LNCAP (cell line): ENCODE measurements around the gene OLFM2.

Experiments
- TF ChIP-seq, protein P1 (sequence below): fragments of 450-650 bp; IDR thresholded peaks from 2 replicates; pipeline ENCODE4 v1.5.1; 2017; ENCODE audit warnings: mild to moderate bottlenecking

The OLFM2 gene

DNA sequence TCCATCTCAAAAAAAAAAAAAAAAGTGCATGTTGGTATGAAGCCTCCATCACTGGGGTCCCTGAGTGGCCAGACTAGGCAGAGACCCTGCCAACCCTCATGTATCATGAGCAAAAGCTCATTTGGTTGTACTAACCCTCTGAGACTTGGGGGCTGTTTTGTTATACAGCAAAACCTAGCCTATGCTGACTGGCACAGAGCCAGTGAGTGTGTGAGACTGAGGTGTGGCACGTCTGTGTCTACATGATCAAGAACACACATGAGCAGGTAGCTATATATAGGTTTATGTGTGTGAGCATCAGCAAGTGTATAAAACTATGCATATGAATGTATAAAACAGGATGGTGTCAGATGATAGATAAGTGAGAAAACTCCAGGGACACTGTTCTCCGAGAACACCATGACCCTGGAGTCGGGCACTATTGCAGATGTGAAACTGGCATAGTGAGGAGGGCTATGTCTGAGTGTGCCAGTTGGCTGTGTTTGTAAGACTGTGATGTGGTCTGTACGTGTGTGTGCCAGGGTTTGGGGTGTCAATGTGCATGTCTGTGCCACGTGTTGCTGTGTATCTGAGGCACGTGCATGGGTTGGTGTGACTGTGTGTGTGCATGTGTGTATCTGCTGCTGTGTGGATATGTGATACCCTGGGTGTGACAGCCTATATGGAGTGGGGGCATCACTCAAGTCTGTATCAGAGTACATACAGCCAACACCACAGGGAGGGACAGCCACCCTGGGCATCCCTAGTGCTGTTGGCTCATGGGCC, 44.5 kb downstream of the OLFM2 start:
- TF ChIP-seq, protein P1, sequence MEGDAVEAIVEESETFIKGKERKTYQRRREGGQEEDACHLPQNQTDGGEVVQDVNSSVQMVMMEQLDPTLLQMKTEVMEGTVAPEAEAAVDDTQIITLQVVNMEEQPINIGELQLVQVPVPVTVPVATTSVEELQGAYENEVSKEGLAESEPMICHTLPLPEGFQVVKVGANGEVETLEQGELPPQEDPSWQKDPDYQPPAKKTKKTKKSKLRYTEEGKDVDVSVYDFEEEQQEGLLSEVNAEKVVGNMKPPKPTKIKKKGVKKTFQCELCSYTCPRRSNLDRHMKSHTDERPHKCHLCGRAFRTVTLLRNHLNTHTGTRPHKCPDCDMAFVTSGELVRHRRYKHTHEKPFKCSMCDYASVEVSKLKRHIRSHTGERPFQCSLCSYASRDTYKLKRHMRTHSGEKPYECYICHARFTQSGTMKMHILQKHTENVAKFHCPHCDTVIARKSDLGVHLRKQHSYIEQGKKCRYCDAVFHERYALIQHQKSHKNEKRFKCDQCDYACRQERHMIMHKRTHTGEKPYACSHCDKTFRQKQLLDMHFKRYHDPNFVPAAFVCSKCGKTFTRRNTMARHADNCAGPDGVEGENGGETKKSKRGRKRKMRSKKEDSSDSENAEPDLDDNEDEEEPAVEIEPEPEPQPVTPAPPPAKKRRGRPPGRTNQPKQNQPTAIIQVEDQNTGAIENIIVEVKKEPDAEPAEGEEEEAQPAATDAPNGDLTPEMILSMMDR: no peak

DNA sequence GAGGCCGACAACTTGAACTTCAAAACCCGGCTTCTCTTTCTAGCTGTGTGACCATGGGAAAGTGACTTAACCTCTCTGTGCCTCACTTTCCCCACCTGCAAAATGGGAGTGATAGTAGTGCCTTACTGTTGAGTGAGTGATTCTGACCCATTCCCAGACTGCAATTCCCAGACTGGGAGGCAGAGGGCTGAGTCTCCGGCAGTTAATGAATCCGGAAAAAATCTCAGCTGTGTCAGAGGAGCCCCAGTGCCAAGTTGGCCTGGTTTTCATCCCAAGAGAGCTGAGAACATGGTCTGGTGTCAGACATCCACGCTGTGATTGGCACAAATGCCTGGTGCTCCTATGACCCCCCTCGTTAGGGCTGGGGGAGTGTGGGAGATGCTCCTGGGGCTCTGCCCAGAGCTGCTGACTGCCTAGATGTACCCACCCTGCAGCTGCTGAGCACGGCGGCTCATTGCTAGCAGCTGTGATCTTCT, 51.2 kb downstream of the OLFM2 start:
- TF ChIP-seq, protein P1: no peak

DNA sequence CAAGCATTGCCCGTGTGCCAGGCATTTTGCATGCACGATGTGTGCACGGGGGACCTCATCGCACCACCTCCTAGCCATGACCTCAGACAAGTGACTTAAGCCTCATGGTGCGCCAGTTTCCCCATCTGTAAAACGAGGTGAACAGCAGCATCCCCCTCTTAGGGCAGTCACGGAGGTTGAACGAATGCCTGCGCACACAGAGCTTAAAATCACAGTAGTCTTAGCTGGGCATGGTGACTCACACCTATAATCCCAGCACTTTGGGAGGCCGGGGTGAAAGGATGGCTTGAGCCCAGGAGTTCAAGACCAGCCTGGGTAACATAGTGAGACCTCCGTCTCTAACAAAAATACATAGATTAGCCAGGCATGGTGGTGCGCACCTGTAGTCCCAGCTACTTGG, 52.6 kb downstream of the OLFM2 start:
- TF ChIP-seq, protein P1: no peak

DNA sequence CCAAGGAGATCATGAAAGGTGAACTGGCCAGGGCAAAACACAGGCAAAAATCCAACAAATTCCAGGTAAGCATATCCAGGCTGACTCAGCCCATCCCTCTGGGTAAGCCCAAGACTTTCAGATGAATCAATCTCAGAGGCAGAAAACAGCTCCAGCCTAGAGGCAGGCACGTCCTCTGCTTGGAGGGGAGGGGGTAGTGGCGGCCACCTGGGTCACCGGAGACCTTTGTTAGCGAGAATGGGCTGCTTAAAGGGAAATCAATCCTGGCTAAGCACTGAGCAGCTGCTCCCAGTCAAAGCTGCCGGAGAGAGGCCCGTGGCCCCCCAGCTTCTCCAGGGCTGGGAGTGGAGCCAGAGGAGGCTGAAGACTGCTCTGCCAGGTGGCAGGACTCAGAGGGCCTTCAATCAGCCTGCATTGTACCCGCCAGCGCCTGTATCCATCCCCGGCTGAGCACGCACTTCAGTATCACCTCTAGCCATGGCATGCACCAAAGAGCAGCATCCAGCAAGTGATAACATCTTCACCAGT, 53.0 kb downstream of the OLFM2 start:
- TF ChIP-seq, protein P1: no peak

DNA sequence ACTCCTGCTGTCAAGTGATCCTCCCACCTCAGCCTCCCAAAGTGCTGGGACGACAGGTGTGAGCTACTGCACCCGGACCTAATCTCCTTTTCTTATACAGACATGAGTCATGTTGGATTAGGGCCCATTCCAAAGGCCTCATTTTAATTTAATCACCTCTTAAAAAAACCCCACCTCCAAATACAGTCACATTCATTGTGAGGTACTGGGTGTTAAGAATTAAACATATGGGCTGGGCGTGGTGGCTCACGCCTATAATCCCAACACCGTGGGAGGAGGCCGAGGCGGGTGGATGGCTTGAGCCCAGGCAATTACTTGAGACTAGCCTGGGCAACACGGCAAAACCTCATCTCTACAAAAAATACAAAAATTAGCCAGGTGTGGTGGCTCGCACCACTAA, 54.6 kb downstream of the OLFM2 start:
- TF ChIP-seq, protein P1: no peak

DNA sequence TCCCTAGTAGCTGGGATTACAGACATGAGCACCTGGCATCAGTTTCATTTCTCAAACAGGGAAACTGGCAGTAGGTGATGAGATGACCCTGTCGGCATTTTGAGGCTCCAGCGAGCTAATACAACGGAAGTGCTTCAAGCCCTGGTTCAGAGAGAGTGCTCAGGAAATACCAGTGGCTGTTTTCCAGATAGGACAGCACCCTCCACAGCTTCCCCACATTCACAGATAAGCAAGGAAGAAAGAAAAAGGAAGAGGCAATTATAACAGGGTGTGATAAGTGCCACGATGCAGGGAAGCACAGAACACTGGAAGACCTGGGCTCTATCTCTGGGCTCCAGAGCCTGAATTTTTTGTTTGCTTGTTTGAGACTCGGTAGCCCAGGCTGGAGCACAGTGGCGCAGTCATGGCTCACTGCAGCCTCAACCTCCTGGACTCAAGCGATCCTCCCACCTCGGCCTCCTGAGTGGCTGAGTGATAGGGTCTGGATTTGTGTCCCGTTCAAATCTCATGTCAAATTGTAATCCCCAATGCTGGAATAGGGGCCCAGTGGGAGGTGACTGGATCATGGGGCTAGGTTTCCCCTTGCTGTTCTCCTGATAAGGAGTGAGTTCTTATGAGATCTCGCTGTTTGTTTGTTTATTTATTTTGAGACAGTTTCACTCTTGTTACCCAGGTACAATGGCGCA, 57.7 kb downstream of the OLFM2 start:
- TF ChIP-seq, protein P1: no peak

DNA sequence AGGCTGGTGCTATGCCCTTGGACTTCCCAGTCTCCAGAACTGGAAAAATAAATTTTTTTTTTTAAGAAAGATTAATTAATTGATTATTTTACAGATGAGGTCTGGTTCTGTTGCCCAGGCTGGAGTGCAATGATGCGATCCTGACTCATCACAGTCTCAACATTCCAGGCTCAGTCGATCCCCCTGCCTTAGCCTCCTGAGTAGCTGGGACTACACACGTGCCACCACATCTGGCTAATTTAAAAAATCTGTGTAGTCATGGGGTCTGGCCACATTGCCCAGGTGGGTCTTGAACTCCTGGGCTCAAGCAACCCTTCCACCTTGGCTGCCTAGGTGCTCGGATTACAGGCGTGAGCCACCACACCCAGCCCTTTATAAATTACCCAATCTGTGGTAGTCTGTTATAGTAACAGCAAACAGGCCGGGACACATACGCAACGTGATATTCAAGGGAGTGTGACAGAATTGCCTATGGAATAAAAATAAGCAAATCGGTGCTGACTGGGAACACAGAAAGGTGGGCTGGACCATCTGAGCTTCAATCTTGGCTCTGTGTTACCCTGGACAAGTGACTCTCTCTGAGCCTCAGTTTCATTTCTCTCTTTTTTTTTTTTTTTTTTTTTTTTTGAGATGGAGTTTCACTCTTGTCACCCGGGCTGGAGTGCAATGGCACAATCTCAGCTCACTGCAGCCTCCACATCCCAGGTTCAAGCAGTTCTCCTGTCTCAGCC, 58.4 kb downstream of the OLFM2 start:
- TF ChIP-seq, protein P1: no peak
